Measurements from ENCODE around the gene TNXB. TPM values are rescaled to one million over a fixed set of nuclear protein-coding genes. Genes with fewer than 3 reads are reported as not detected.
"Not testable (repeated sequence)": the region's sequence is repeated elsewhere in the genome, so short reads cannot be mapped to it uniquely, and the experiment has no call there.

Gene TNXB
- total and polyA plus RNA-seq, 9 of the 15 experiments (the other 6 are each of a cell fraction or from before 2014, with no cell fraction given), result 0.14 to 28.1 (median 12.4) TPM

DNA sequence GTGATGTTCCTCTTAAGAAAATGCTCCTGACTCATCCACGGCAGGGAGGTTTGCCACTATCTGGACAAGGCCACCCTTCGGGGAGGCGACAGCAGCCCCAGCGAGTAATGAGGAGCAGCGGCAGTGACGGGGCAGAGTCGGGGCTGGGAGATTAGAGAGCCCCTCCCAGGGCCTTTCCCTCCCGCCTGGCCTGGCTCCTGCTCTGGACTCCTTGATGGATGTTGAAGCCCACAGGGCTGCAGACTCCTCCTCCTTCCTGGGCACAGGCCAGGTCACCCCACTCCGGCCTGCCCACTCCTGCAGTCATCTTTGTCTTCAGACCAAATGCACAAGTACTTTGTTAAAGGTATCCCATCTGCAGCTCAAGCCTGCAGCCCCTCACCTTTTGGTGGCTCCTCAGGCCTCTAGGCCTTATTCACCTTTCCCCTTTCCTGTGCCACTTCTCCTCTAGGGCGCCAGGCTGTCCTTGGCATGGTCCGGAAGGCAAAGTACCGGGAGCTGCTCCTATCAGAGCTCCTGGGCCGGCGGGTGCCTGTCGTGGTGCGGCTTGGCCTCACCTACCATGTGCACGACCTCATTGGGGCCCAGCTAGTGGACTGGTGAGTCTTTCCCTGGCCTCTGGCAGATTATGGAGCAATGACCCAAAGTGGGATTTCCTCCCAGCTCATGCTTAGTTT is 96.1 kb downstream of the TNXB start (continued):
- TF ChIP-seq NR4A1 (CRISPR knock-in tag; IDR thresholded peaks at IDR 0.05), result not testable (repeated sequence)
- TF ChIP-seq NR4A1 (tag; IDR thresholded peaks at IDR 0.05) (peak; percentile 41; the same call in 1 of the 2 replicates), SMAD4 (CRISPR knock-in tag; conservative IDR thresholded peaks at IDR 0.05) (0 out of 2 replicates have a peak, but pooled peaks have one; percentile 35), RBFOX2 (IDR thresholded peaks at IDR 0.05; ENCODE audit: low read depth, low read length) (0 out of 2 replicates have a peak, but pooled peaks have one; percentile 23), CREM (IDR thresholded peaks at IDR 0.05; ENCODE audit: low read depth) (peak; percentile 42)
- TF ChIP-seq, protein P1, sequence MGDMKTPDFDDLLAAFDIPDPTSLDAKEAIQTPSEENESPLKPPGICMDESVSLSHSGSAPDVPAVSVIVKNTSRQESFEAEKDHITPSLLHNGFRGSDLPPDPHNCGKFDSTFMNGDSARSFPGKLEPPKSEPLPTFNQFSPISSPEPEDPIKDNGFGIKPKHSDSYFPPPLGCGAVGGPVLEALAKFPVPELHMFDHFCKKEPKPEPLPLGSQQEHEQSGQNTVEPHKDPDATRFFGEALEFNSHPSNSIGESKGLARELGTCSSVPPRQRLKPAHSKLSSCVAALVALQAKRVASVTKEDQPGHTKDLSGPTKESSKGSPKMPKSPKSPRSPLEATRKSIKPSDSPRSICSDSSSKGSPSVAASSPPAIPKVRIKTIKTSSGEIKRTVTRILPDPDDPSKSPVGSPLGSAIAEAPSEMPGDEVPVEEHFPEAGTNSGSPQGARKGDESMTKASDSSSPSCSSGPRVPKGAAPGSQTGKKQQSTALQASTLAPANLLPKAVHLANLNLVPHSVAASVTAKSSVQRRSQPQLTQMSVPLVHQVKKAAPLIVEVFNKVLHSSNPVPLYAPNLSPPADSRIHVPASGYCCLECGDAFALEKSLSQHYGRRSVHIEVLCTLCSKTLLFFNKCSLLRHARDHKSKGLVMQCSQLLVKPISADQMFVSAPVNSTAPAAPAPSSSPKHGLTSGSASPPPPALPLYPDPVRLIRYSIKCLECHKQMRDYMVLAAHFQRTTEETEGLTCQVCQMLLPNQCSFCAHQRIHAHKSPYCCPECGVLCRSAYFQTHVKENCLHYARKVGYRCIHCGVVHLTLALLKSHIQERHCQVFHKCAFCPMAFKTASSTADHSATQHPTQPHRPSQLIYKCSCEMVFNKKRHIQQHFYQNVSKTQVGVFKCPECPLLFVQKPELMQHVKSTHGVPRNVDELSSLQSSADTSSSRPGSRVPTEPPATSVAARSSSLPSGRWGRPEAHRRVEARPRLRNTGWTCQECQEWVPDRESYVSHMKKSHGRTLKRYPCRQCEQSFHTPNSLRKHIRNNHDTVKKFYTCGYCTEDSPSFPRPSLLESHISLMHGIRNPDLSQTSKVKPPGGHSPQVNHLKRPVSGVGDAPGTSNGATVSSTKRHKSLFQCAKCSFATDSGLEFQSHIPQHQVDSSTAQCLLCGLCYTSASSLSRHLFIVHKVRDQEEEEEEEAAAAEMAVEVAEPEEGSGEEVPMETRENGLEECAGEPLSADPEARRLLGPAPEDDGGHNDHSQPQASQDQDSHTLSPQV (IDR thresholded peaks at IDR 0.05), result peak; percentile 78; the same call in 1 of the 2 replicates
- TF ChIP-seq, protein P2, sequence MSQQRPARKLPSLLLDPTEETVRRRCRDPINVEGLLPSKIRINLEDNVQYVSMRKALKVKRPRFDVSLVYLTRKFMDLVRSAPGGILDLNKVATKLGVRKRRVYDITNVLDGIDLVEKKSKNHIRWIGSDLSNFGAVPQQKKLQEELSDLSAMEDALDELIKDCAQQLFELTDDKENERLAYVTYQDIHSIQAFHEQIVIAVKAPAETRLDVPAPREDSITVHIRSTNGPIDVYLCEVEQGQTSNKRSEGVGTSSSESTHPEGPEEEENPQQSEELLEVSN (IDR thresholded peaks at IDR 0.05; ENCODE audit: borderline replicate concordance in 1 of 2, extremely low read depth in 1 of 2, insufficient read depth in 1 of 2, insufficient read length in 1 of 2, low read depth in 1 of 2, low read length in 1 of 2, poor library complexity in 1 of 2, severe bottlenecking in 1 of 2), result peak in 1 of 2 experiments; percentile 73

DNA sequence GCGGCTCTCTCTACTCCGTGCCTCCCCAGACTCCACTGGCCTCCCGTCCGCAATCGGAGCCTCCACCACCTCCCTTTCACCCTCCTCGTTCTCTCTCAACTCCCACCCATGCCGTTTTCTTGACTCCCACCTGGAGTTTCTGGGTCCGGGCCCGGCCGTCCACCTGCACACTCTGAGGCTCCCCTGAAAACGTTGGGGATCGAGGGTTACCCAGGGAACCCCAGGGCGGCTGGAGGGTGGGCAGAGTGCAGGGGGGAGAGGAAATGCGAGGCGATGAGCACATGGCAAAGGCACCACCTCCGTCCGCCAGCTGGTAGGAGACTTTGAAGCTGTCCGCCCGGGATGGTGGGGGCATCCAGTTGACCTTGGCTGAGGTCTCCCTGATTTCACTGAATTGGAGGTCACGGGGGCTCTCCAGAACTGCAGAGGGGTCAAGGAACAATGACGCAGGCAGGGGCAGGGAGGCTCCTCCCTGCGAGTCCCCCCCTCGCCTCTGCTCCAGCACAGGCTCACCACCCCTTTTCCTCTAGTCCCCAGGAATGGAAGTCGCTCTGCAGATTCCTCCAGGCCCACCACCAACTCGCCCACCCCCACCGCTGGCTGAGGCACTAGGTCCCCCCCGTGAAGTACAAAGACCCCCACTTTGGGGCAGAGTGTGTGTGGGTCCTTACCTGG is 98.1 kb downstream of the TNXB start:
- DNase-seq (ENCODE audit: extremely low read depth in 1 of 4, low spot score in 3 of 4); in situ Hi-C loops (cut with MboI); H2AFZ ChIP-seq (ENCODE audit: low read depth, low read length); H3K4me1 ChIP-seq (replicated peaks in 1 of 2; ENCODE audit: control insufficient read depth in 2 of 2, insufficient read depth in 2 of 2, low read length in 2 of 2); H3K27me3 ChIP-seq (ENCODE audit: control insufficient read depth in 2 of 2, insufficient read depth in 2 of 2, low read length in 2 of 2); BruUV-seq (replicated peaks); H3K27ac ChIP-seq (ENCODE audit: extremely low read depth, low read depth, low read length); H3K4me2 ChIP-seq (ENCODE audit: insufficient read depth, low read length); H4K20me1 ChIP-seq (replicated peaks; ENCODE audit: control insufficient read depth, insufficient read depth, low read length); H3K9ac ChIP-seq (ENCODE audit: insufficient read depth in 1 of 2, low read depth in 2 of 2, low read length in 2 of 2); ATAC-seq; H3K79me2 ChIP-seq (ENCODE audit: control insufficient read depth, insufficient read depth, low read length); CTCF ChIA-PET (ENCODE audit: low intra/inter-chr PET ratio); H3K9me3 ChIP-seq (replicated peaks; ENCODE audit: control insufficient read depth, insufficient read depth, low read depth, low read length); FAIRE-seq; intact Hi-C loops (cut with micrococcal nuclease); H3K9me1 ChIP-seq (ENCODE audit: control insufficient read depth, insufficient read depth, low read length); H3K36me3 ChIP-seq (ENCODE audit: control insufficient read depth, insufficient read depth, low read length); POLR2A ChIA-PET; H3K4me3 ChIP-seq: not testable (repeated sequence)
- WGBS (ENCODE audit: insufficient coverage, low coverage, missing lambda C conversion rate), result 61% methylated on average over 3 of the region's 27 CpGs

All from K562 (cell line).